DOHH2 (cell line): ENCODE measurements around the gene MAN2C1.
"Not testable (repeated sequence)": the region's sequence is repeated elsewhere in the genome, so short reads cannot be mapped to it uniquely, and the experiment has no call there.

Experiments used
- H3F3A ChIP-seq: fragments of 200-600 bp; sonication (generic), shearing (Covaris generic); 2 replicates; pipeline ENCODE4 v1.6.0; 2016; ENCODE audit warnings: antibody characterized with exemption, mild to moderate bottlenecking; ENCODE audit not compliant: control insufficient read depth, insufficient read depth
- H3K27ac ChIP-seq: fragments of 200-600 bp; sonication (generic); 2 replicates; pipeline ENCODE4 v1.5.1; 2014; ENCODE audit warnings: low read depth, mild to moderate bottlenecking, low read length, moderate library complexity
- H3K27me3 ChIP-seq: fragments of 200-600 bp; sonication (generic); 2 replicates; pipeline ENCODE4 v1.6.1; 2014; ENCODE audit warnings: mild to moderate bottlenecking, low read length, mixed read lengths; ENCODE audit not compliant: control insufficient read depth
- H3K36me3 ChIP-seq: fragments of 200-600 bp; sonication (generic); 2 replicates; pipeline ENCODE4 v1.6.1; 2014; ENCODE audit warnings: mild to moderate bottlenecking, low read length, moderate library complexity, mixed read lengths; ENCODE audit not compliant: control insufficient read depth
- H3K4me1 ChIP-seq: fragments of 200-600 bp; sonication (generic); 2 replicates; pipeline ENCODE4 v1.6.1; 2014; ENCODE audit warnings: mild to moderate bottlenecking, low read length, mixed read lengths; ENCODE audit not compliant: control insufficient read depth
- H3K4me2 ChIP-seq: fragments of 200-600 bp; sonication (generic); 2 replicates; pipeline ENCODE4 v1.6.0; 2014; ENCODE audit warnings: mild to moderate bottlenecking, low read length, moderate library complexity
- H3K4me3 ChIP-seq: fragments of 200-600 bp; sonication (generic); 2 replicates; pipeline ENCODE4 v1.5.1; 2014; ENCODE audit warnings: mild to moderate bottlenecking, low read length, mixed read lengths
- H3K79me2 ChIP-seq: fragments of 200-600 bp; sonication (generic); 2 replicates; pipeline ENCODE4 v1.6.1; 2014; ENCODE audit warnings: mild to moderate bottlenecking, low read length, mixed read lengths; ENCODE audit not compliant: control insufficient read depth
- H3K9me2 ChIP-seq: fragments of 200-600 bp; sonication (generic); replicated peaks from 2 replicates; pipeline ENCODE4 v1.6.1; 2014; ENCODE audit warnings: mild to moderate bottlenecking, low read length, mixed read lengths; ENCODE audit not compliant: control insufficient read depth
- H3K9me3 ChIP-seq: fragments of 200-600 bp; sonication (generic); 2 replicates; pipeline ENCODE4 v1.6.1; 2014; ENCODE audit warnings: antibody characterized with exemption, low read length, mixed read lengths; ENCODE audit not compliant: control insufficient read depth, insufficient read depth
- H4K20me1 ChIP-seq: fragments of 200-600 bp; sonication (generic); 2 replicates; pipeline ENCODE4 v1.6.0; 2014; ENCODE audit warnings: low read depth, mild to moderate bottlenecking, antibody characterized with exemption, low read length, moderate library complexity; ENCODE audit not compliant: control insufficient read depth, insufficient read depth
- EZH2phosphoT487 ChIP-seq: fragments of 200-600 bp; sonication (generic); IDR thresholded peaks from 2 replicates; pipeline ENCODE4 v1.6.1; 2017; ENCODE audit warnings: borderline replicate concordance, mild to moderate bottlenecking, antibody characterized with exemption, low read length, moderate library complexity, mixed read lengths
- TF ChIP-seq, protein P1 (sequence below): fragments of 200-600 bp; sonication (generic); IDR thresholded peaks from one replicate; pipeline ENCODE4 v1.5.1; 2014; ENCODE audit warnings: antibody characterized with exemption, mild to moderate bottlenecking, low read depth, low read length; ENCODE audit not compliant: poor library complexity, severe bottlenecking

MAN2C1 gene

DNA sequence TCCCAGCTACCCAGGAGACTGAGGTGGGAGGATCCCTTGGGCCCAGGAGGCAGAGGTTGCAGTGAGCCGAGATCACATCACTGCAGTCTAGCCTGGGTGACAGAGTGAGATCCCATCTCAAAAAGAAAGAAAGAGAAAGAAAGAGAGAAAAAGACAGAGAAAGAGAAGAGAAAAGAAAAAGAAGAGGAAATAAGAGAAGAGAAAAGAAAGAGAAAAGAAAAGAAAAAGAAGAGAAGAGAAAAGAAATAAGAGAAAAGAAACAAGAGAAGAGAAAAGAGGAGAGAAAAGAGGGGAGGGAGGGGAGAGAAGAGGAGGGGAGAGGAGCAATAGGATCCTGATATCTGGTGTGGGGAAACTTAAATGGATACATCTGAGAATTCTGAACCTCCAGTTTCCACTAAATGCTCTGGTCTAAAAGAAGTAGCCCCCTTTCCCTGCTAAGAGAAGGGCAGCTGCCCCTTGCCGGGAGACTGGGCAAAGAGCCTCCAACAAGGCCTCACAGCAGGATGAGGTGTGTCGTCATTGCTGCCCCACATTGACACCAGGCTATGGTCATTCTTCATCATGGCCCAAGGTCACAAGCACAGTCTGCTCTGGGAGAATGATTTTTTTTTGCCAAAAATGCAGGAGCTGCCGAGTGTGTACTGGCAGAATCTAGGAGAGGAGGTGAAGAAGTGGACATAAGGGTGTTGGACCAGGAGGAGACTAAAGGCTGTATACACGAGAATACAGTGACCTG lies 53.7 kb downstream of the MAN2C1 start:
- Histone ChIP-seq H3K27ac (no peak overlapping the region), H3F3A (no peaks in the 10 kb centered on the region), H3K27me3 (peaks cover under 1% of the 10 kb centered on the region; the same call in 1 of the 2 replicates), H3K9me3 (no peaks in the 10 kb centered on the region), H3K36me3 (no peaks in the 10 kb centered on the region), H4K20me1 (no peaks in the 10 kb centered on the region), H3K9me2 (no peaks in the 10 kb centered on the region), H3K4me3 (no peak overlapping the region), H3K79me2 (no peaks in the 10 kb centered on the region), H3K4me1 (no peaks in the 10 kb centered on the region), H3K4me2 (no peak overlapping the region)
- TF ChIP-seq, protein P1, sequence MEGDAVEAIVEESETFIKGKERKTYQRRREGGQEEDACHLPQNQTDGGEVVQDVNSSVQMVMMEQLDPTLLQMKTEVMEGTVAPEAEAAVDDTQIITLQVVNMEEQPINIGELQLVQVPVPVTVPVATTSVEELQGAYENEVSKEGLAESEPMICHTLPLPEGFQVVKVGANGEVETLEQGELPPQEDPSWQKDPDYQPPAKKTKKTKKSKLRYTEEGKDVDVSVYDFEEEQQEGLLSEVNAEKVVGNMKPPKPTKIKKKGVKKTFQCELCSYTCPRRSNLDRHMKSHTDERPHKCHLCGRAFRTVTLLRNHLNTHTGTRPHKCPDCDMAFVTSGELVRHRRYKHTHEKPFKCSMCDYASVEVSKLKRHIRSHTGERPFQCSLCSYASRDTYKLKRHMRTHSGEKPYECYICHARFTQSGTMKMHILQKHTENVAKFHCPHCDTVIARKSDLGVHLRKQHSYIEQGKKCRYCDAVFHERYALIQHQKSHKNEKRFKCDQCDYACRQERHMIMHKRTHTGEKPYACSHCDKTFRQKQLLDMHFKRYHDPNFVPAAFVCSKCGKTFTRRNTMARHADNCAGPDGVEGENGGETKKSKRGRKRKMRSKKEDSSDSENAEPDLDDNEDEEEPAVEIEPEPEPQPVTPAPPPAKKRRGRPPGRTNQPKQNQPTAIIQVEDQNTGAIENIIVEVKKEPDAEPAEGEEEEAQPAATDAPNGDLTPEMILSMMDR = no peak
- no peak for TF ChIP-seq EZH2phosphoT487

DNA sequence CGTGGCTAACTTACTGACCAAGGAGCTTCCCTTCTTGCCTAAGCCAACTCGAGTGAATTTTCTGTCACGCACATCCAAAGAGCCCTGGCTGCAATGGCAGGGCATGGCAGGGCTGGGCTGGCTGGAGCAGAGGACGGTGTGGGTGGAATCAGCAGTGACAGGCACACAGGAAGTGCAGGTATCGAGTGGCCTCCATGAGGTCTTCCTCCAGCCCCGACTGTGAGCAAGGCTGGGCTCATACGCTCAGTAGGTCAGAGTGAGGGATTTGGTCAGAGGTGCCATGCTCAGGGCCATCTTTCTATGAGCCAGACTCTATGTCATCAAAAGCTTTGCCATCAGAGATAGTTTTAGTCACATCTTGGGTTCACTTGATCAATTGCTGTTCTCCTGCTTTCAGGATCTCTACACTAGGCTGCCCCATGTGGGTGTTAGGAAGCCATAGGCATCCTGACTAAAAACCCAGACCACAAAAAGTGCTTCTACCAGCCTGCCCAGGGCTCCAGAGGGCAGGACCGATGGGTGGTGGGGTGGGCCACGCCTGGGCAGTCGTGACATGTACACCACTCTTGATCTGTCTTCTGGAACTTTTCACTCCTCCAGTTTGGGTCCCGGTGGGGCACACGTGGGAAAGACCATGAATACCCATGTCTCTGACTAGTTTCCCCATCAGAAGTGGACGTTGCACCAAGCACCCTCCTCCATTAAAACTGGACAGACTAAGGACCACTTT lies 55.1 kb downstream of the MAN2C1 start:
- Histone ChIP-seq H3K79me2 (no peaks in the 10 kb centered on the region), H3K4me3 (no peak overlapping the region), H3K4me2 (no peak overlapping the region), H3K36me3 (no peaks in the 10 kb centered on the region), H3K27me3 (peaks cover 13% of the 10 kb centered on the region), H3K4me1 (no peaks in the 10 kb centered on the region), H3F3A (no peaks in the 10 kb centered on the region), H4K20me1 (no peaks in the 10 kb centered on the region), H3K9me2 (no peaks in the 10 kb centered on the region), H3K27ac (no peak overlapping the region), H3K9me3 (no peaks in the 10 kb centered on the region)
- TF ChIP-seq EZH2phosphoT487 = no peak
- TF ChIP-seq, protein P1 = no peak

DNA sequence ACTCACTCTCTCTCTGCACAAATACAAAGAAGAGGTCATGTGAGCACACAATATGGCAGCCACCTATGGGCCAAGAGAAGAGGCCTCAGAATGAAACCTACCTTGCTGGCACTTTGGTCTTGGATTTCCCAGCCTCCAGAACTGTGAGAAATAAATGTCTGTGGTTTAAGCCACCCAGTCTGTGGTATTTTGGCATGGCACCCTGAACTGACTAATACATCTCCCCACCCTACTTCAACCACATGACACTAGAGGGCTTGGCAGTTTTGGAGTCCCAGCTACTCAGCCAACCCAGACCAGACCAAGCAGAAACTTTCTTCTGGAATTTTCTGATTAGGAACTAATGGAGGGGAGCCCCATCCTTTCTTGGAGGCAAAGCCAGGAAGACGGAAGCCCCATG lies 55.9 kb downstream of the MAN2C1 start:
- not testable (repeated sequence) for H3K4me1 ChIP-seq, H3K4me2 ChIP-seq, H3K27ac ChIP-seq, H3K4me3 ChIP-seq, H3F3A ChIP-seq, H3K79me2 ChIP-seq, H3K36me3 ChIP-seq, H3K9me3 ChIP-seq, H3K9me2 ChIP-seq, H4K20me1 ChIP-seq
- peaks cover 18% of the 10 kb centered on the region for H3K27me3 ChIP-seq

DNA sequence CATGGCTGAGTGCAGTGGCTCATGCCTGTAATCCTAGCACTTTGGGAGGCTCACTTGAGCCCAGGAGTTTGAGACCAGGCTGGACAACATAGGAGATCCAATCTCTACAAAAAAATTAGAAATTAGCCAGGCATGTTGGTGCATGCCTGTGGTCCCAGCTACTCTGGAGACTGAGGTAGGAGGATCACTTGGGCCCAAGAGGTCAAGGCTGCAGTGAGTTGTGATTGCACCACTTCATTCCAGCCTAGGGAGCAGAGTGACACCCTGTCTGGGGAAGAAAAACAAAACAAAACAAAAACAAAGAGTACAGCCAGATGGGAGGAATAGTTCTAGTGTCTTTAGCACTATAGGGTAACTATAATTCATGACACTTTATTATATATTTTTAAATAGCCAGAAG lies 58.7 kb downstream of the MAN2C1 start:
- Histone ChIP-seq H3K36me3 (no peaks in the 10 kb centered on the region), H3K9me3 (no peaks in the 10 kb centered on the region), H3K4me3 (no peak overlapping the region), H3K9me2 (no peaks in the 10 kb centered on the region), H3K4me1 (no peaks in the 10 kb centered on the region), H4K20me1 (no peaks in the 10 kb centered on the region), H3K79me2 (no peaks in the 10 kb centered on the region), H3K4me2 (no peak overlapping the region), H3K27me3 (peaks cover 32% of the 10 kb centered on the region), H3F3A (no peaks in the 10 kb centered on the region), H3K27ac (no peak overlapping the region)
- TF ChIP-seq, protein P1 = no peak
- no peak for TF ChIP-seq EZH2phosphoT487
